ENCODE results near the gene RBMS3.
"Not testable (repeated sequence)": the region's sequence is repeated elsewhere in the genome, so short reads cannot be mapped to it uniquely, and the experiment has no call there.

Gene RBMS3

GRCh38 chr3:29429055-29429679, 148.3 kb downstream of the RBMS3 start:
- DNase-seq (ENCODE audit: low read depth in 3 of 3) = no peak

GRCh38 chr3:29430558-29430971, 149.7 kb downstream of the RBMS3 start:
- DNase-seq (ENCODE audit: low read depth in 3 of 3) = no peak

- DNase-seq (ENCODE audit: low read depth in 3 of 3) = no peak
Observed at GRCh38 chr3:29436612-29437323, 155.9 kb downstream of the RBMS3 start.

GRCh38 chr3:29438580-29438979, 157.7 kb downstream of the RBMS3 start:
- no peak for DNase-seq (ENCODE audit: low read depth in 3 of 3)

- no peak for DNase-seq (ENCODE audit: low read depth in 3 of 3)
Observed at GRCh38 chr3:29440413-29441305, 159.8 kb downstream of the RBMS3 start.

GRCh38 chr3:29441422-29441821, 160.6 kb downstream of the RBMS3 start:
- DNase-seq (ENCODE audit: low read depth in 3 of 3) = no peak

- no peak for DNase-seq (ENCODE audit: low read depth in 3 of 3)
Observed at GRCh38 chr3:29447946-29448627, 167.2 kb downstream of the RBMS3 start.

- no peak for DNase-seq (ENCODE audit: low read depth in 3 of 3)
Observed at GRCh38 chr3:29451920-29452319, 171.0 kb downstream of the RBMS3 start.

GRCh38 chr3:29452934-29453283, 172.0 kb downstream of the RBMS3 start:
- DNase-seq (ENCODE audit: low read depth in 3 of 3) = no peak

GRCh38 chr3:29453284-29454001, 172.6 kb downstream of the RBMS3 start:
- DNase-seq (ENCODE audit: low read depth in 3 of 3) = no peak

- DNase-seq (ENCODE audit: low read depth in 3 of 3) = no peak
Observed at GRCh38 chr3:29454161-29454611, 173.3 kb downstream of the RBMS3 start.

- no peak for DNase-seq (ENCODE audit: low read depth in 3 of 3)
Observed at GRCh38 chr3:29456901-29457300, 176.0 kb downstream of the RBMS3 start.

- DNase-seq (ENCODE audit: low read depth in 3 of 3) = no peak
Observed at GRCh38 chr3:29463304-29463703, 182.4 kb downstream of the RBMS3 start.

GRCh38 chr3:29465836-29466235, 185.0 kb downstream of the RBMS3 start:
- DNase-seq (ENCODE audit: low read depth in 3 of 3) = no peak

- DNase-seq (ENCODE audit: low read depth in 3 of 3) = no peak
Observed at GRCh38 chr3:29466442-29466841, 185.6 kb downstream of the RBMS3 start.

GRCh38 chr3:29468187-29468586, 187.3 kb downstream of the RBMS3 start:
- no peak for DNase-seq (ENCODE audit: low read depth in 3 of 3)

GRCh38 chr3:29473481-29474170, 192.8 kb downstream of the RBMS3 start:
- DNase-seq (ENCODE audit: low read depth in 3 of 3) = not testable (repeated sequence)

GRCh38 chr3:29475305-29475840, 194.5 kb downstream of the RBMS3 start:
- DNase-seq (ENCODE audit: low read depth in 3 of 3) = no peak

- DNase-seq (ENCODE audit: low read depth in 3 of 3) = no peak
Observed at GRCh38 chr3:29475854-29476253, 195.0 kb downstream of the RBMS3 start.

GRCh38 chr3:29478611-29479010, 197.7 kb downstream of the RBMS3 start:
- DNase-seq (ENCODE audit: low read depth in 3 of 3) = no peak
